ENCODE measurements around the gene NPAS4.
"Not testable (repeated sequence)": the region's sequence is repeated elsewhere in the genome, so short reads cannot be mapped to it uniquely, and the experiment has no call there.

The NPAS4 gene

GRCh38 chr11:66417000-66417399 is 3.8 kb upstream of the NPAS4 start:
- peak in 1 of 2 donors; percentile 40 for DNase-seq (ENCODE audit: low read depth in 2 of 2)

GRCh38 chr11:66418168-66418985 is 2.5 kb upstream of the NPAS4 start:
- DNase-seq (ENCODE audit: low read depth in 2 of 2): peak; percentile 69 to 78

DNA sequence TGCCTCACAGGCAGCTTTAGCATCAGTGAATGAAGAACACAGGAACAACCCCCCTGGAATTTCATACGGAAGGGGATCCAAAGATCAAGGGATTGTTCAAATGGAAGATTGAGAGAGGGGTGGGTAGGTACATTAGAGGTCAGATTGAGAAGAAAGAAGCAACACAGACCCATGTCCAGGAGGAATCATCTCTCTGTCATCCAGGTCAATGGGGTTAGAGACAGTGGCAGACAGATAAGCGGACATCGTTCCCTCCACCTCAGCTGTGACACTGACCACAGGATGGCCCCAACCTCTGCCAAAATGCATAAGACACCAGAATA is 1.9 kb upstream of the NPAS4 start:
- no peak for DNase-seq (ENCODE audit: low read depth in 2 of 2)

GRCh38 chr11:66419825-66420224 is 1.0 kb upstream of the NPAS4 start:
- DNase-seq (ENCODE audit: low read depth in 2 of 2): no peak

GRCh38 chr11:66421492-66422205 is 814 bp downstream of the NPAS4 start:
- peak; percentile 69 to 82 for DNase-seq (ENCODE audit: low read depth in 2 of 2)

DNA sequence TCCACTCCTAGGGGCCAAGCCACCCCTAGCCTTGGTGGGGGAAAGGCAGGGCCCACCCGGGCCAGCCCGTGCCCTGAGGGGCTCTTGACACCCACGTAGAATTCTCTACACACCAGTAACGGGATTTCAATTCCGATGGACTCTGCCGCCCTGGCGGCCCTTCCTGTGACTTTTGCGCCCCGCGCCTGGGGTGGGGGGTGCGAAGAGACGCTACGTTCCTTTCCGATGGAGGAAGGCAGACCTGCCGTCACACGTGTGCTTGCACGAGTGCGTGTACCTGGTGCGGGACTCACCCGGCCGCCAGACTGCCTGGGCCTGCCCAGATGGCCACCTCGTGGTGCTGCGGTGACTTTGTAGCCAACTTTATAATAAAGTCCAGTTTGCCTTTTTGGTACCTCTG is 5.5 kb downstream of the NPAS4 start:
- DNase-seq (ENCODE audit: low read depth in 2 of 2): no peak

DNA sequence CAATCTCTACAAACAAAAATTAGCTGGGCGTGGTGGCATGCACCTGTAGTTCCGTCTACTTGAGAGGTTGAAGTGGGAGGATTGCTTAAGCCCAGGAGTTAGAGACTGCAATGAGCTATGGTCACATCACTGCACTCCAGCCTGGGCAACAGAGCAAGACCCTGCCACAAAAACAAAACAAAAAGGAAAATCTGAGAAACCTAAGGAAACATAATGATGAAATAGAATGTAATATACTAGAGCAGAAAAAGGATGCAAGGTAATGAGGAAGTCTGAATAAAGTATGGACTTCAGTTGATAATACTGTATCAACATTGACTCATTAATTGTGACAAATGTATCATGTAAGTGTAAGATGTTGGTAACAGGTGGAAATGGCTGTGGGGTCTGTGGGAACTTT is 8.1 kb downstream of the NPAS4 start:
- no peak for DNase-seq (ENCODE audit: low read depth in 2 of 2)

GRCh38 chr11:66429983-66430602 is 9.3 kb downstream of the NPAS4 start:
- peak; percentile 67 to 74 for DNase-seq (ENCODE audit: low read depth in 2 of 2)

DNA sequence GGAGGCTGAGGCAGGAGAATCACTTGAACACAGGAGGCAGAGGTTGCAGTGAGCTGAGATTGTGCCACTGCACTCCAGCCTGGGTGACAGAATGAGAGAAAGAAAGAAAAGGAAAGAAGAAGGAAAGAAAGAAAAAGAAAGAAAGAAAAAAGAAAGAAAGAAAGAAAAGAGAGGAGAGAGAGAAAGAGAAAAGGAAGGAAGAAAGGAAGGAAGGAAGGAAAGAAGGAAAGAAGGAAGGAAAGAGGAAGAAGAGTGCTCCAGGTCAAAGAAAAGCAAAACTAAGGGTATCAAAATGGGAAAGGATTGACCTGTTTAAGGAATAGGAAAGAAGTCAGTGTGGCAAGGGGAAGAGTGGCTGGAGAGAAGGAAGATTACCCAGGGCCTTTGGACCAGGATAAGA is 10.5 kb downstream of the NPAS4 start:
- not testable (repeated sequence) for DNase-seq (ENCODE audit: low read depth in 2 of 2)

GRCh38 chr11:66431871-66432329 is 11.1 kb downstream of the NPAS4 start:
- DNase-seq (ENCODE audit: low read depth in 2 of 2): not testable (repeated sequence)

GRCh38 chr11:66432597-66432996 is 11.8 kb downstream of the NPAS4 start:
- DNase-seq (ENCODE audit: low read depth in 2 of 2): no peak

DNA sequence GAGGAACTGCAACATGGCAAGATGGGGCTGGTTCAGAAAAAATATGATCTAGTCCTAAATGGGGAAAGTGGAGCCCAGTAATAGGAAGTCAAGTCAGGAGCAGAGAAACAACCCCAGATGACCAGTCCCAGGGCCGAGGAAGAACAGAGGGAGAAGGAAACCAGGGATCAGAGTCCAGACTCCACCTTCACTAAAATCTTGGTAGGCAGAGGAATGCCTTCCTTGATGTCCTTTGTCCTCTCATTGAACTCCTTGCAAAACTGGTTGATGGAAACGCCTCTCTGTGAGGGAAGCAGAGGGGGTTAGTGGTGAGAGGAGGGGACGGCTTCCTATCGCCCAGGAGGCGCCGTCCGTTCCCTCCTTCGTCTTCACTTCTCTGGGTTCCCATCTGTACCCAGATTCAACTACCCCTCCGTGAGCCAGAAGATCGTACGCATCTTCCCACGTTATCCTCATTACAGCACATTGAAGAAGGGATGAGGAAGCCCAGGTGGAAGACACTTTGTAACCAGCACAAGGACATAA is 17.2 kb downstream of the NPAS4 start:
- DNase-seq (ENCODE audit: low read depth in 2 of 2): no peak

- DNase-seq (ENCODE audit: low read depth in 2 of 2): peak; percentile 76 to 89
These were observed 17.9 kb downstream of the NPAS4 start, which contains the start of gene MRPL11 for GRCh38 chr11:66438504-66439466. MRPL11 (minus strand) TSS chr11:66438848; CDS start chr11:66438754, 94 bp downstream.

GRCh38 chr11:66440101-66440939 is 19.5 kb downstream of the NPAS4 start:
- DNase-seq (ENCODE audit: low read depth in 2 of 2): not testable (repeated sequence)

- not testable (repeated sequence) for DNase-seq (ENCODE audit: low read depth in 2 of 2)
These were observed 20.1 kb downstream of the NPAS4 start for GRCh38 chr11:66440940-66441282.

- DNase-seq (ENCODE audit: low read depth in 2 of 2): no peak
These were observed 22.8 kb downstream of the NPAS4 start for GRCh38 chr11:66443602-66444001.

DNA sequence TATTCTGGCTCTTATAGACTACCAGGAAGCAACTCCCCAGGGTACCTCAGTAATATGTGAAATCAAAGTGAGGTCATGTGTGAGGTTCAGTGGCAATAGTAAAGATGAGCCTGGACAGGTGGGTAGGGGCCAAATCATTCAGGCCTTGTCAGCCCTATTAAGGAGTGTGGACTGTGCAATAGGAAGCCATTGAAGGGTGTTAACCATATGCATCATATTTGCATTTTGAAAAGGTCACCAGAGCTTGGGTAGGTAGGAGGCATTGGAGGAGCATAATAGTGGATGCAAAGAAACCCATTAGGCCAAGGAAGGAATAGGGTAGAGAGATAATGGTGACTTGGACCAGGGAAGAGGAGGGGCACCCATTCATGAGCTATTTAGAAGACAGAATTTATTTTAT is 26.2 kb downstream of the NPAS4 start:
- no peak for DNase-seq (ENCODE audit: low read depth in 2 of 2)

DNA sequence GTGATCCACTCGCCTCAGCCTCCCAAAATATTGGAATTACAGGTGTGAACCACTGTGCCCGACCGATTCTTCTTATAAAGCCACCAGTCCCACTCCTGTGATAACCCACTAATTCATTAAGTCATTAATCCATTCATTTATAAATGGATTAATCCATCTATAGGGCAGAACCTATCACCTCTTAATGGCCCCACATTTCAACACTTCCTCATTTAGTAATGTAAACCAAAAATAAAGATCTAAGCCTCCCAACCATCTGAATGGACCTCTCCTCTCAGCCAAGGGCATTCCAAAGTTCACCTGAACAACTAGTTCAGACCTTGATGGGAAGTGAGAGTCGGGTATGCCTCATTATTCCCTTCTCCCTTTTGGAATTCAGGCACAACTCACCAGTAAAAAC is 27.7 kb downstream of the NPAS4 start:
- no peak for DNase-seq (ENCODE audit: low read depth in 2 of 2)

DNA sequence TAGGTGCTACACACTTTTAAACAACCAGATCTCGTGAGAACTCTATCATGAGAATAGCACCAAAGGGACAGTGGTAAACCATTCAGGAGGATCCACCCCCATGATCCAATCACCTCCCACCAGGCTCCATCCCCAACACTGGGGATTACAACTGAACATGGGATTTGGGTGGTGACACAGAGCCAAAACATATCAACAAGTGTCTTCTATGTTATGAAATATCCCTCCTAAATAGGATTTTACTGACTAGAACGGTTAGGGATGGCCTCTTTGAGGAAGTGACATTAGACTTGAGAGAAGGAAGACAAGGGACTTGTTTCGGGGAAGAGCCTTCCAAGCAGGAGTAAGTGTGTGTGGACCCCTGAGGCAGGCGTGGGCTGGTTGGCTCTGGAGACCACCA is 29.7 kb downstream of the NPAS4 start:
- DNase-seq (ENCODE audit: low read depth in 2 of 2): no peak

DNA sequence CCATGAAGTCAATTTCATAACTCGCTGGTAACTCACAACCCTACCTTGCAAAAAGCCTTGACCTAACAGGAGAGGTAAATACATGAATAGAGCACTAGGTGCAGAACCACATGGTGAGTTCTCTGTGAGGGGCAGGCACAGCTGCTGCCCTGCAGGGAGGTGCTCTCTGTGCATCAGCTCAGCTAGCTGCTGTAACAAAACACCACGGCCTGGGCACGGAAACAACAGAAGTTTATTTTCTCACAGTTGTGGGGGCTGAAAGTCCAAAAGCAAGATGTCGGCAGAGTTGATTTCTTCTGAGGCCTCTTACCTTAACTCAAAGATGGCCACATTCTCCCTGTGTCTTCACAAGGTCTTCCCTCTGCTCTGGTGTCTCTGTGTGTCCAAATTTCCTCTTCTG is 30.8 kb downstream of the NPAS4 start:
- DNase-seq (ENCODE audit: low read depth in 2 of 2): no peak

Data from stimulated activated CD4-positive, alpha-beta T cell treated with anti-CD3 and anti-CD28 coated beads, Interleukin-15, amount 100 ng/mL, for 48 hours (primary cell).